Measurements from ENCODE around the gene D2HGDH. TPM values are rescaled to one million over a fixed set of nuclear protein-coding genes. Genes with fewer than 3 reads are reported as not detected.

Gene D2HGDH
- 10 to 100 TPM; 16.9 to 33.4 (median 23.6) TPM for total RNA-seq

DNA sequence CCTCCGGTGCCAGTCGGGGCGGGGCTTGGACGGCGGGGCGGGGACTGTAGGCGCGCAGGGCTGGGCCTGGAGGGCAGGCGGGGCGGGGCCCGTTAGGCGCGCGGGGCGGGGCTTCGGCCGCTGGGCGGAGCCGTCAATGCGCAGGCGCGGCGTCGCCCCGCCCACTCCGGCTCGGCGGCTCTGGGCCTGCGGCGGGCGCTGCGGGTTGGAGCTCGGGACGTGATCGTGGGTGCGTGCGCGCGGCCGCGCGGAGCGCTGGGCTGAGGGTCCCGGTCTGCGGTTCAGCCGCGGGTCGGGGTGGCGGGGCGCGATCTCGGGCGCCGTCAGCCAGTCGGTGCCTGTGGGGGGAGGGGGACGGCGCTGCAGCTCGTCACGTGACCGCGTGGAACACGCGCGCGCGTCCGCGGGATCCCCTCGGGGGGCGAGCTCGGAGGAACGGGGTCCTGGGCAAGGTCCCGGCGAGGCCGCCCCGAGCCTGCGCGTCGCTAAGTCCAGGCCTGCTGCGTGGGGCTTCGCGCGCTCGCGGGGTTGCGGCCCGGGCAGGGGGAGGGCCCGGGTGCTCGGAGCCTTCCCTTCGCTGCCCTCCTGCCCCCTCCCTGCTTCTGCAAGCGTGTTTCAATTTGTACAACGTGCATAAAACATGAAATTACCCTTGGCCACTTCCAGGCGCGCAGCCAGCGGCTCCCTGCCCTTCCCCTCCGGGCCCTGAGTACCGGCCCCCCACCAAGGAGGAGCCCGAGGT, at the start of gene D2HGDH:
TSS of gene D2HGDH (plus strand) at position 164 of the 742 bp plus-strand sequence. CDS start 595 bp downstream, outside the sequence.
- TF ChIP-seq, protein P1, sequence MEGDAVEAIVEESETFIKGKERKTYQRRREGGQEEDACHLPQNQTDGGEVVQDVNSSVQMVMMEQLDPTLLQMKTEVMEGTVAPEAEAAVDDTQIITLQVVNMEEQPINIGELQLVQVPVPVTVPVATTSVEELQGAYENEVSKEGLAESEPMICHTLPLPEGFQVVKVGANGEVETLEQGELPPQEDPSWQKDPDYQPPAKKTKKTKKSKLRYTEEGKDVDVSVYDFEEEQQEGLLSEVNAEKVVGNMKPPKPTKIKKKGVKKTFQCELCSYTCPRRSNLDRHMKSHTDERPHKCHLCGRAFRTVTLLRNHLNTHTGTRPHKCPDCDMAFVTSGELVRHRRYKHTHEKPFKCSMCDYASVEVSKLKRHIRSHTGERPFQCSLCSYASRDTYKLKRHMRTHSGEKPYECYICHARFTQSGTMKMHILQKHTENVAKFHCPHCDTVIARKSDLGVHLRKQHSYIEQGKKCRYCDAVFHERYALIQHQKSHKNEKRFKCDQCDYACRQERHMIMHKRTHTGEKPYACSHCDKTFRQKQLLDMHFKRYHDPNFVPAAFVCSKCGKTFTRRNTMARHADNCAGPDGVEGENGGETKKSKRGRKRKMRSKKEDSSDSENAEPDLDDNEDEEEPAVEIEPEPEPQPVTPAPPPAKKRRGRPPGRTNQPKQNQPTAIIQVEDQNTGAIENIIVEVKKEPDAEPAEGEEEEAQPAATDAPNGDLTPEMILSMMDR (IDR thresholded peaks at IDR 0.05), result peak in 1 of 6 experiments; percentile 3
- TF ChIP-seq POLR2A (IDR thresholded peaks at IDR 0.05), result peak in 3 of 4 donors; percentile 48 to 91 (median 81)
- intact Hi-C loops (cut with DNase I), result loop anchor here (10.0 kb wide), 1 partner anchor 140 kb away; no protein-coding TSS in a partner anchor
- 0% methylated on average over 2 of the region's 98 CpGs; no CpG with 5 or more reads in 1 of the 2 donors for WGBS, 2 donors

DNA sequence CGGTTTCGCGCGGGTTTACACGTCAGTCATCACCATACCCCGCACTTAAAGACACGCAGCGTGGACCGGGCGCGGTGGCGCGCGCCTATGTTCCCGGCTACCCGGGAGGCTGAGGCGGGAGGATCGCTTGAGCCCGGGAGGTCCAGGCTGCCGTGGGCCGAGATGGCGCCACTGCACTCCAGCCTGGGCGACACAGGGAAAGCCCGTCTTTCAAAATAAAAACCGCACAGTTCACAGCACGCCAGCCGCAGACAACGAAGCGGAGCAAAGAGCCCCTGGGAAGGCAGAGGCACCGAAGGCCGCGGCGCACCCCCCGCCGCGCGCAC, 48.1 kb upstream of the D2HGDH start:
- WGBS, 2 donors, result 0 to 2% methylated on average over 21 to 22 of the region's 37 CpGs
- Histone ChIP-seq H3K27ac (peak overlapping the region; percentile 82 to 94 (median 94)), H3K4me3 (peak overlapping the region; percentile 77 to 87 (median 86)), H3K36me3 (peaks cover 0 to 37% (median 8%) of the 10 kb centered on the region in 3 donors), H3K9me3 (no peaks in the 10 kb centered on the region), H3K4me1 (peaks cover 26 to 38% (median 28%) of the 10 kb centered on the region in 3 donors), H3K27me3 (no peaks in the 10 kb centered on the region)
- TF ChIP-seq POLR2A (IDR thresholded peaks at IDR 0.05), result no peak
- TF ChIP-seq, protein P1 (IDR thresholded peaks at IDR 0.05), result no peak
- intact Hi-C loops (cut with DNase I), result no loop called here
- DNase-seq, result no peak

More for the DNA sequence above, at the start of gene D2HGDH:
- Histone ChIP-seq H3K4me1 (peaks cover 7 to 53% (median 15%) of the 10 kb centered on the region in 3 donors), H3K36me3 (peaks cover 0 to 18% (median 0%) of the 10 kb centered on the region in 3 donors), H3K9me3 (no peaks in the 10 kb centered on the region), H3K27me3 (no peaks in the 10 kb centered on the region), H3K4me3 (peak within 1 kb of the TSS; percentile 79 to 89 (median 82)), H3K27ac (peak within 1 kb of the TSS; percentile 89 to 97 (median 93))
- peak; percentile 54 for DNase-seq

GRCh38 chr2:241686650-241687425, 47.6 kb upstream of the D2HGDH start, which contains the start of gene DTYMK:
Gene DTYMK, minus strand, starts transcription at chr2:241686815. Its CDS starts 32 bp downstream, at chr2:241686783.
- H3K27ac ChIP-seq, result peak within 1 kb of the TSS; percentile 89 to 94 (median 94)
- TF ChIP-seq, protein P1 (IDR thresholded peaks at IDR 0.05), result peak in 2 of 6 experiments; percentile 18 to 37
- peak in 3 of 4 donors; percentile 88 to 90 (median 89) for TF ChIP-seq POLR2A (IDR thresholded peaks at IDR 0.05)
- H3K4me1 ChIP-seq, result peaks cover 26 to 35% (median 28%) of the 10 kb centered on the region in 3 donors
- 0% methylated on average over 4 to 5 of the region's 102 CpGs for WGBS, 2 donors
- no peaks in the 10 kb centered on the region for H3K9me3 ChIP-seq
- no peaks in the 10 kb centered on the region for H3K27me3 ChIP-seq
- intact Hi-C loops (cut with DNase I), result no loop called here
- DNase-seq, result peak; percentile 81
- peaks cover 0 to 37% (median 8%) of the 10 kb centered on the region in 3 donors for H3K36me3 ChIP-seq
- H3K4me3 ChIP-seq, result peak within 1 kb of the TSS; percentile 77 to 87 (median 86)

DNA sequence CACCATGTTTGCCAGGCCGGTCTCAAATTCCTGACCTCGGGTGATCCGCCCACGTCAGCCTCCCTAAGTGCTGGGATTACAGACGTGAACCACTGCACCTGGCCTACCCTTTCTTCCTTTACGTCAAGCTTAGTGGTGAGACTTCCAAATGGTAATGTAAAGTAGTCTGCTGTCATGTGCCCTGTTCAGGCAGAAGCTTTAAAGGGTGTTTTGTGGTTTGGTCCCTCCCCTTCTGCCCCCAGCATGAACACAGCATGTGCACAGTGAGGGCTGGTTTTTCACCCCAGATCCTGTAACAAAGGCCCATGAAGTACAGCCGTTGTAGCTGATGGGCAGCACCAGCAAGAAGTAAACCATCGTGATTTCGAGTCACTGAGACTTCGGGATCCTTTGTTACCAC, 45.1 kb upstream of the D2HGDH start:
- DNase-seq, result no peak
- WGBS, 2 donors, result 69 to 76% methylated on average over 9 to 10 of the region's 10 CpGs
- H3K27ac ChIP-seq, result no peak overlapping the region
- intact Hi-C loops (cut with DNase I), result no loop called here
- H3K4me3 ChIP-seq, result no peak overlapping the region
- TF ChIP-seq POLR2A (IDR thresholded peaks at IDR 0.05), result no peak
- TF ChIP-seq, protein P1 (IDR thresholded peaks at IDR 0.05), result no peak
- no peaks in the 10 kb centered on the region for H3K27me3 ChIP-seq
- peaks cover 0 to 53% (median 8%) of the 10 kb centered on the region in 3 donors for H3K36me3 ChIP-seq
- peaks cover 26 to 35% (median 28%) of the 10 kb centered on the region in 3 donors for H3K4me1 ChIP-seq
- H3K9me3 ChIP-seq, result no peaks in the 10 kb centered on the region
